Inflammatory macrophage treated with lipopolysaccharide for 1 hour (primary cell): ENCODE data around the gene C11orf21.
A peak's percentile ranks its signal among the peaks of the same experiment; 100 is the strongest.

Experiments
- DNase-seq, 2 donors: peaks; one replicate each; pipeline ENCODE4 v3.0.0-alpha.2; 2020 to 2022

The C11orf21 gene

GRCh38 chr11:2270322-2271076 lies 31.2 kb downstream of the C11orf21 start, which contains the start of gene ASCL2:
Gene ASCL2, minus strand, starts transcription at chr11:2270588. Its CDS starts 256 bp downstream, at chr11:2270332.
- DNase-seq, result peak in 1 of 2 donors; percentile 5

- peak in 1 of 2 donors; percentile 4 for DNase-seq
These were observed 32.0 kb downstream of the C11orf21 start for GRCh38 chr11:2269601-2270321.

DNA sequence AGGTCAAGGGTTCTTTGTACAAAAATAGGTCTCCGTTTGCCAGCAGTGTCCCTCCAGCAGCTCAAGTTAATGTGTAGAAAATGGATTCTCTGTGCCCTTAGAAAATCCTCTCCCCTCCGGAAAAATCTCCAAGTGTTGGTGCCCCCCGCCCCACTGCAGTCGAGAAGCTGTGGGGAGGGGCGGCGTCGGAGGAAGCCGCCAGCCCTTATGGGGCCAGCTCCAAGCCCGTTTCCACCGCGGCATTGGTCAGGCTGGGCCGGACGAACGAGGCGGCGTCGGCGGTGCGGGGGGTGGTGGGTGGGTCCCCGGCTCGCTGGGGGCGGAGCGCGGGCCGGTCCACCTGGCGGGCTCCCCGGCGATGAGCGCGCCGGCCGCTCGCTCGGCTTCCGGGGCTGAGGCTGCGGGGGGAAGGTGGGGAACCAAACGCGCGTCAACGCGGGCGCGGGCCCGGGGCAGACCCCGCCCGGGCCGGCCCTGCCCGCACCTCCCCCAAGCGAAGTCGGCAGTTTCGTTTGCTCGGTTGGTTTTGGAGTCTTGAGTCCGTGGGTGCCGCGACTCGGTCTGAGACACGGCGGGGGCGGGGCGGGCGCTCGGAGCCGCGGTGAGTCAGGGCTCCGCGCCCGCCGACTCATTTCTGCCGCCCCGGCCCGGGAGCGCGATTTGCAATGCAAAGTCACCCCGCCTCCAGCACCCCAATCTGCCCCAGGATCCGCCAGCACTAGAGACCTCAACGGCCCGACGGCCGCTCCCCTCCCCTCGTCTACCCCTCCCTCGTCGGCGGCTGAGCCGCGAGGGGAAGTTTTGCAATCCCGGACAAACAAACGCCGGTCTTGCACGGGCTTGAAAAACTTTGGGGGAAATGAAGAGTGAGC lies 32.8 kb downstream of the C11orf21 start:
- peak; percentile 85 to 86 for DNase-seq

- no peak for DNase-seq
These were observed 33.6 kb downstream of the C11orf21 start for GRCh38 chr11:2267851-2268728.

GRCh38 chr11:2267306-2267850 lies 34.3 kb downstream of the C11orf21 start:
- DNase-seq, result no peak

GRCh38 chr11:2266586-2267305 lies 35.0 kb downstream of the C11orf21 start:
- DNase-seq, result no peak

DNA sequence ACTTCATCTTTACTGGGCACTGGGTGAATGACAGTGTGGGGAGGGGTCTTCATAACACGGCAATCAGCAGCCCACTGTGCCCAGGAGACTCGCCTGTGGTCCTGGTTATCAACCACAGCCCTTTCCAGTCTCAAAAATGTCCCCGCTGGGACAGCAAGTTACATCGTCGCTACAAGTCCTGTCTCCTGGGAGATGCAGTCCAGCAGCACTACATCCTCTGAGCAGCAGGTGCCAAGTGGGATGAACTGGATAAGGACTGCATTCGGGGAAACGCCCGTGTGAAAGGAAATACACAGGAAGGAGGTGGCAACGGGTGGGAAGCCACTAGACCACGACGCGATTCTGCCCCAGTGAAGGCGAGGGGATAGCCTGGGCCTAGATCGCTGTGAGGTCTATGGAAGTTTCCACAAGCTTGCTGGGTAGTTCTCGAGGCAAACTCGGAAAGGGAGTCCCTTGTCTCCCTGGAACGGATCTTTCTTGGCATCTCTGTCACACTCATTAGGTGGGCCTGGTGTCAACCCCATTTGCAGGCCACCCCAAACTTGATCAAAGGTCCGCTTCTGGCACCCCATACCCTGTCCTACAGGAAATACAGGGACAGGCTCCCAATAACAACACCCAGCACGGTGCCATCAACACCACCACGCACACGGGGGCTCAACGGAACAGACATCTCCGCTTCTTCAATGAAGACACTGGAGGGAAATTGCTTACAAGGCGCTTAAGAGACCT lies 35.7 kb downstream of the C11orf21 start:
- DNase-seq, result no peak

DNA sequence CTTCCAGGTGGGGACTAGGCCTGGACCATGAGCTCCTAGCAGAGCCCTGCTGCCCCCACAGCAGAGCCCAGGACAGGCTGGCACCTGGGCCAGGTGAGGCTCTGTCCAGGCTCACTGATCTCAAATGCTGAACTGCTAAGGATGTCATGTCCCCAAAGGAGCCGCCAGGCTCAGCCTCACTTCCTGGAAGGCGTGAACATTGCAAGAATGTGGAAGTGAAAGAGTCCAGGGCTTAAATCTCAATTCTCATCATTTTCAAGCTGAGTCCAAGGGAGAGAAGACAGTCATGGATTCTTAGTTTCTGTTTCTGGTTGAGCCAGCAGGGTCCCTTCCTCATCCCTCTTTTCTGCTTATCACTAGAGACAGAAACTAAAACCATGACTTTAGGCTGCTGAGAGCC lies 36.3 kb downstream of the C11orf21 start:
- DNase-seq, result peak; percentile 82

DNA sequence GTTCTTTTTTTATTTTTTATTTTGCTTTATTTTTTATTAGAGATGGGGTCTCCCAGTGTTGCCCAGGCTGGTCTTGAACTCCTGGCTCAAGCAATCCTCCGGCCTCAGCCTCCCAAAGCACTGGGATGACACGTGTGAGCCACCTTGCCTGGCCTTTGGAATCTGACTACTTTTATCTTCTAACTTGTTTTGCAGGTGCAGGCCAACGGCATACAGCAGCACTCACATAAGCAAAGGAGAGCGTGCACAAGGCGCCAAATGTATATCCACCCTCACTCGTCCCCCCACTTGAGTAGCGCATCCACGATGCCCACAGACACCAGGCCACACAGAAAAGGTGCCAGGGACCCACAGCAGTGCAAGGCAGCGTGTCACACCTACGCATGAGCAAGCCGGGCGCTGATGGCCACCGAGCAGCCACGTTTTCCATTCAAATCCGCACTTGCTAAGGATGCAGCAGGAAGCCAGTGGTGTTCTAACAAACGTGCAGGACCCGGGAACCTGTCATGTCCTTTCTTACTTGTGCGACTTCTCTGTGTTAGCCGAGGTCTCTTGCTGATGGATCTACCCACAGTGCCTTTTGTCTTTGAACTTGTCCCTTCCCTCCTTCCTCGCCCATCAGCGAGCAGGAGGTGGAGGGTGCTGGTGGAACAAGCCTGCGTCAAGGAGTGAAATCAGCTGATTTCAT lies 37.2 kb downstream of the C11orf21 start:
- DNase-seq, result no peak

DNA sequence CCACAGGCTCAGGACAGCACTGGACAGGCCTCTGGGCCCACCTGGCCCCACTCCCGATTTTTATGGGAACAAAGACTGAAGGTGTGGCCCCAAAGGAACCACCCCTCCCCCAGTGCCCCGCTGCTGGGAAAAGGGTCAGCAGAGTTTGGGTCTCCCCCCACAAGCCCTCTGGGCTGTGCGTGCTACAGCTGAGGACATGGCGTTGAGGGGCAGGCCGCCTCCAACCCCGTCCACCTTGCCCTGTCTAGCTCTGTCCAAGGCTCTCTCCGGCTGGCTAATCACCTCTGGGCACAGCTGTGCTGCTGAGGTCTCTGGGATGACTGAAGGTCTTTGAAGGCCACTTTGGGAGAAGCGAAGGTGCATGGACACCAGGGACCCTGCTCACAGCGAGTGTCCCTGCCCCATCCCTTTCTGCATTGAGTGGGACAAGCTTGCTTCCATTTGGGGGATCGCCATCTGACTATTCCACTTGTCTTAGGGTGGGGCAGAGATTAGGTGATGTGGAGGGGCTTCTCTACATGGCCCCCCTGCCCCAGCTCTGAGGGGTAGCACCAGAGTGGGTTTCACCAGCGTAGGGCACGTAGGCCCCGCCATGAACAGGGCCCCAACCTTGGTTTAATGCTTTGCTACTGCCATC lies 37.9 kb downstream of the C11orf21 start:
- no peak for DNase-seq

GRCh38 chr11:2263071-2263565 lies 38.6 kb downstream of the C11orf21 start:
- no peak for DNase-seq

DNA sequence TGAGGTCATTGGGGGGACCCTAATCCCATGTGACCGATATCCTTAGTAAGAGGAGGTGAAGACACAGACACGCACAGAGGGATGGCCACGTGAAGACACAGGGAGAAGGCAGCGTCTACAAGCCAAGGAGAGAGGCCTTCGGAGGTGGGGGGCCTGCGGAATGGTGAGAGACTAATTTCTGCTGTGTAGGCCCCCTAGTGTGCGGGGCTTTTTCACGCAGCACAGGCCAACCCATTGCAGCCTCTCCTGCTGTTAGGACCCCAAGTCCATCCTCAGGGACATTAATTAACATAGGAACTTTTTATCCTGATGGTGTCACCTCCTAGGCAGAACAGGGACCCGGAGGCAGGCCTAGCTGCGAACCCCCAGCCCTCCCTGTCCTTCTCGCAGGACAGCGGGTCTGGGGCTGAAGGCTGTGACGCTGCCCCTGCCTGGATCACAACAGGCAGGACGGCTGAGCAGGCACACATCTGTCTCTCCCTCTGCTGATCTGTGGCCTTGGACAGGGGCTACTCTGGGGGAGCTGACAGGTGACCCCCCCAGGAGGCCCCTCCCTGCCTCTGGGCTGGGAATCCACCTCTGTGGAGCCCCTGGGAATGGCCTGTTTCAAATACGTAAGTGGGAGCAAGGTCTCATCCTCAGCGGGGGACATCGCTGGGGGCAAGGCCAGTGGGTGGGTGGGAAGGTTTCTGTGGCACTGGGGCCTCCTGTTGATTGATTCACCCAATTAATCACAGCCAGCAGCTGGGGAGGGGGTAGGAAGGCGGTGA lies 39.2 kb downstream of the C11orf21 start:
- no peak for DNase-seq

GRCh38 chr11:2261436-2262230 lies 40.1 kb downstream of the C11orf21 start:
- no peak for DNase-seq

DNA sequence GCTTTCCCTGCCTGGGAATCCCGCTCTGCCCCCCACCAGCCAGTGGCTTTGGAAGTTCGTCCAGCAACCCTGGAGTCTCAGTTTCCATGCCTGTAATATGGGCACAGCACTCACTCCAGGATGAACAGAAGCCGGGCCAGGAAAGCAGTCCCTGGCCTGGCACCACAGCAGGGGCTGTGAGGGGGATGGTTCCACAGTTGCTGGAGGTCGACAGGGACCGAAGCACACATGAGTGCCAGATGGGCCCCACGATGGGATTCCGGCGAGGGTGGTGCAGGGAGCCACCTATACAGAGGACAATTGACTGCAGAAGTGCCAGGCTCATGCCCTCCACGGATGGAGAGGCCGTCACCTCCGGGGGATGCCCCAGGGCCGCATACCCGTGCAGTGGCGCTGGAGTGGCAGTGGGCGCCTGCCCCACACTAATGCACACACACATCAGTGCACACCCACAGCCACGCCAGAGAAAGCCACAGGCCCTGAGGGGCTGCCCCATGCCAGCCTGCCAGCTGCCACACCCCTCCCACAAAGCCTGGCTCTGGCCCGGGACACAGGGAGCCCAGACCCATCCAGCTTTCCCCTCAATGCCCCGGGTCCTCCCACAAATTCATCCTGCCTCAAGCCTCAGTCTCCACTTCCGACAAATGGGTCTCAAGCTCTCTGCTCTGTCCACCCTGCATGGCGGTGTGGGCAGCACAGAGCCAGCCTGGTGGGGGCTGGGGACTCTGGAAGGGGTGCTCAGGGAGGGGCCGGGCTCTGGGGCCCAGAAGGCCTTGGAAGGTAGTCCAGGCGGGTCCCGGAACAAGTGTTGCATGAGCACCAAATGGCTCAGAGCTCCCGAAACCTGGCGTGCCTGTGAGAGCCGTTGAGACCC lies 41.0 kb downstream of the C11orf21 start:
- DNase-seq, result no peak

DNA sequence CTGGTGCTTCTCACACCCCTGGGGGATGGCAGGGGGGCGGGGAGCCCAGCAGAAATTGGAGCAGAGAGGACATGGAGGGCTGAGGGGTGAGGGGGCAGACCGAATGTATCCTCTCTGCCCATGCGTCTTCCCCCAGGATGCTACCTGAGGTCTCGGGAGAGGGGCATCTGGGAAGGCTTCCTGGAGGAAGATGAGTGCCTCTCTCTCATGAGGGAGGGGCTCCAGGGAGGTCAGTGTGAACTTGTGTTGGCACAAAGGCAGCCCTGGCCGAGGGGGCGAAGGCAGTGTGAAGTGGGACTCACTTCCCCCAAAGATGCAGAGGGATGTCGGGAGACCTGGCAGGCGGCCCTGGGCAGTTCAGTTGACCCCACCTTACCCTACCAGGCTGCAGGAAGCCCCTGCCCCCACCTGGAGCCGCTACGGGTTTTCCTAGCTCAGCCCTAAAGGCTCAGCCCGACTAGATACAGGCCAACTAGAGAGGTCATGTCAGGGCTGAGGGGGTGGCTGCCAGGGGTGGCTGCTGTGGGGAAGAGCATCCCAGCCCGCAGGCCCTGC lies 41.7 kb downstream of the C11orf21 start:
- DNase-seq, result no peak

DNA sequence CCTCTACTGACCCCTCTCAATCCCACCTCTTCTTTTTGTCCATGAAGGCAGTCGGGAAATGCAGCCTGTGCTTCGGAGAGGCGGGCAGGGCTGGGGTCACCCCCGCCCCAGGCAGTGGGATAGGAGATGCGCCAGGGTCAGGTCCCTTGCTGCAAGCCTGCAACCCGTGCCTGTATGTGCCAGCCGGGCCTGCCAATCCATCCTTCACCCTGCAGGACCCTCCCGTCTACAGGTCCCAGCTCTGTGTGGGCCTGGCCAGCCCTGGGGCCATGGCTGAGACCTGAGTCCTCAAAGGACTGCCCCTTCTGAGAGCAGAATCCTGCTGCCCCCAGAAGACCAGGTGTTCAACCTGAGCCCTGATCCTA lies 42.3 kb downstream of the C11orf21 start:
- no peak for DNase-seq
